Germinal center (tissue), 1 donor: Measurements from ENCODE around the gene DUS2.
"Not testable (repeated sequence)": the region's sequence is repeated elsewhere in the genome, so short reads cannot be mapped to it uniquely, and the experiment has no call there.

ENCODE experiments used
- DNase-seq: peaks from one replicate; pipeline ENCODE4 v3.0.0; 2012; ENCODE audit warnings: mixed read lengths, low spot score

The DUS2 gene

GRCh38 chr16:68022728-68023537 is at the start of gene DUS2, which contains the start of gene DDX28:
TSS of gene DUS2 (plus strand) at chr16:68023284. CDS start at chr16:68038024, 14,740 bp downstream.
TSS of gene DDX28 (minus strand) at chr16:68023232. CDS start at chr16:68023202, 30 bp downstream.
- DNase-seq, result peak; percentile 86

GRCh38 chr16:67975321-67976105 is 47.6 kb upstream of the DUS2 start:
- no peak for DNase-seq

DNA sequence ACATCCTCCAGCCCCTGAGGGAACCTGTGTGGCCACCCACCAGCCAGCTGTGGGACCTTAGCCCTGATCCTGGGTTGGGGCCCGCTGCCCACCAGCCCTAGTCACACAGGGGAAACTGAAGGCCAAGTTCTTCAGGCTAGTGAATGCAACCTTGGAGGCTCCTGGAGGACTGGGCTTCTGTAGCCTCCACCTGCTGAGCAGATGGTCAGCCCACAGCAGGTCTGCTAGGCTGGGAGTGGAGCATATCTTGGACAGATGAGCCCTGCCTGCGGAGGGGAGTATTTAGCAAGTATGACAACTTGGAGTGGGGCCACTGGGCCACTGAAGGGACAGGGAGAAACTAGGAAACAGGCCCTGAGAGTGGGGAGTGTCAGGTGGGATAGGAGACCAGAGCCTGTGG is 46.9 kb upstream of the DUS2 start:
- DNase-seq, result no peak

DNA sequence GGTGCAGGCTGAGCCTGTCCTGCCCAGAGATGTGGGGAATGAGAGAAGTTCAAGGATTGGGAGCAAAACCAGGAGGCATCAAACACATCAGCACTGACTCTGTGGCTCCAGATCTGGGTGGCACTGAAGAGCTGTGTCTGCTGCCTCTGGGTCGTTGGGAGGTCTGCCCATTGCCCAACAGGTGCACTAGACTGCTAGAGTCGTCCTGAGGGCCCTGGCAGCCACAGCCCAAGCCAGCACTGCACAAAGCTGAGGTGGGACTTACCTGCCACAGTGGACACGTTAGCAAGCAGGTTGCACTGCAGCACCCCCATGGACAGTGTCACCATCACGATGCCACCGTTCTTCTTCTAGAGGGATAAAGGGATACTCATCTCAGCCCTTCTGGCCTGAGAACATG is 46.1 kb upstream of the DUS2 start:
- DNase-seq, result no peak

- DNase-seq, result no peak
Measured at GRCh38 chr16:67977469-67978227, 45.4 kb upstream of the DUS2 start.

DNA sequence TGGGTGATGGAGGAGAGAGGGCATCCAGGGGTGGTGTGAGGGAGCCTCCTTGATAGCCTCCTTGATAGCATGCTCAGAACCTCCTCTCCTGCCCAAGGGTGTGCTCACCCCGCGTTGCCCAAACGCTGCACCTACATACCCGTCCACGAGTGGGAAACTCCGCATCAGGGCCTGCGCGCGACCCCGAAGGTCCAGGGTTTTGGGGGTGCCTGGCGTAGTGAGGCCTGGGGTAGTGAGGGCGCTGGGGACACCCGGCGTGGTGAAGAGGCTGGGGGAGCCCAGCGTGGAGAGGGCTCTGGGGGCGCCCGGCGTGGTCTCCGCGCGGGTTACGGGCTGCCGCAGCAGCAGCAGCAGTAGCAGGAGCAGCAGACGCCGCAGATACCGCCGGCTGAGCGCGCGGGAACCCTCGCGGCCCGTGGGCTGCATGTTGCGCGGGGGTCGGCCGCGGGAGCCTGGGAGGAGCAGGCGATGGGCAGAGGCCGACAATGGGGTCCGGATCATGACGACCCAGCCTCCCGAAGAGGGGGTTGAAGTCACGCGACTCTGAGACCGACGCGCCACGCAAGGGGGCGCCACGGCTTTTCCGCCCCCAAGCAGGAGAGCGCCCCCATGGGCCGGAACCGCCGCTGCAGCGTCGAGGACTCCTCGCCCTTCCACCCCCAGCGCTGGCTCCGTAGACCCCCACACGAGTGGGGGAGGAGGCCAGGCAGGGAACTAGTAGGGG is 43.0 kb upstream of the DUS2 start, which contains the start of gene DPEP3:
DPEP3 (minus strand) TSS at position 545 of the 724 bp plus-strand sequence; CDS start at position 426, 119 bp downstream.
- DNase-seq, result no peak

DNA sequence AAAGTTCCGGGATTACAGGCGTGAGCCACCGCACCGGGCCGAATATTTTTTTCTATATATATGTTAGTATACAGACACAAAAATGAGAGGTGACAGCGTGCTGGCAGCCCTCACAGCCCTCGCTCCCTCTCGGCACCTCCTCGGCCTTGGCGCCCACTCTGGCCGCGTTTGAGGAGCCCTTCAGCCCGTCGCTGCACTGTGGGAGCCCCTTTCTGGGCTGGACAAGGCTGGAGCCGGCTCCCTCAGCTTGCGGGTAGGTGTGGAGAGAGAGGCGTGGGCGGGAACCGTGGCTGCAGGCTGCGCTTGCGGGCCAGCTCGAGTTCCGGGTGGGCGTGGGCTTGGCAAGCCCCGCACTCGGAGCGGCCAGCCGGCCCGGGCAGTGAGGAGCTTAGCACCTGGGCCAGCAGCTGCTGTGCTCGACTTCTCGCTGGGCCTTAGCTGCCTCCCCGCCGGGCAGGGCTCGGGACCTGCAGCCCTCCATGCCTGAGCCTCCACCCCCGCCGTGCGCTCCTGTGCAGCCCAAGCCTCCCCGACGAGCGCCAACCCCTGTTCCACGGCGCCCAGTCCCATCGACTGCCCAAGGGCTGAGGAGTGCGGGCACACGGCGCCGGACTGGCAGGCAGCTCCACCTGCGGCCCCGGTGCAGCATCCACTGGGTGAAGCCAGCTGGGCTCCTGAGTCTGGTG is 40.9 kb upstream of the DUS2 start:
- no peak for DNase-seq

- no peak for DNase-seq
Measured at GRCh38 chr16:67986949-67987348, 36.1 kb upstream of the DUS2 start.

- DNase-seq, result no peak
Measured at GRCh38 chr16:67987460-67988160, 35.5 kb upstream of the DUS2 start.

- DNase-seq, result no peak
Measured at GRCh38 chr16:67988675-67989074, 34.4 kb upstream of the DUS2 start.

- DNase-seq, result no peak
Measured at GRCh38 chr16:67989322-67990017, 33.6 kb upstream of the DUS2 start.

- DNase-seq, result no peak
Measured at GRCh38 chr16:67990018-67990386, 33.1 kb upstream of the DUS2 start.

DNA sequence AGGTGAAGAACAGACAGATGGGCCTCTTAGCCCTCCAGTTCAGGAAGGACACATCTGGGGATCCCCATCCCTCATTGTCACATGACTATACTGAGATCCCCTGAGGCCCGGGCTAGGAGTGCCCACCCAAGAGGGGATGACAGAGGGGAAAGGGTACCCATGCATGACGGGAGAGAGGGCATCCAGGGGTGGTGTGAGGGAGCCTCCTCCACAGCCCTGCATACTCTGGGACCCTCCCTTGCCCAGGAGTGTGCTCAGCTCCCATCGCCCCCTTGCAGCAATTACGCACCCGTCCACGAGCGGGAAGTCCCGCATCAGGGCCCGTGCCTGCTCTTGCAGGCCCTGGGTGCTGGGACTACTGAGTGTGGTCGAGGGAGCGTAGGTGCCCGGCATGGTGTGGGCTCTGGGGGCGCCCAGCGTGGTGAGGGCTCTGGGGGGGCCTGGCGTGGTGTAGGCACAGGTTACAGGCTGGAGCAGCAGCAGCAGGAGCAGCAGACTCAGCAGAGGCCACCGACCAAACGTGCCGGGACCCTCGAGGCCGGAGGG is 30.4 kb upstream of the DUS2 start:
- DNase-seq, result no peak

- DNase-seq, result peak; percentile 87
Measured at GRCh38 chr16:67993207-67994039, 29.7 kb upstream of the DUS2 start.

DNA sequence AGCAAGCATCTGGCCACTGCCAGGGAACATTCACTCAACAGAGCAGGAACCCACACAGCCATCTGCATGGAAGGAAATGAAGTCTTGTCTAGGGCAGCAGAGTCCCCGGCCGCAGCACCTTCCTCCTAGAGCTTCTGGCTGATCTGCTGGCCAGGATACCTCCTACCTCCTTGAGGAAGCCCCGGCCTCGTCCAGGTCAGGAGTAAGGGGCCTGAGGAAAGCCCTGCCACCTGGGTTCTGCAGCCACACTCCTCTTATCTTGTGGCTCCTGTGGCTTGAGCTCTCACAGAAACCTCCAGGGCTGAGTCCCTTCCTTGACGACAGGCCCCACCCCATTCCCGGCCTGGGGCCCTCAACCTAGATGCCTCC is 29.1 kb upstream of the DUS2 start:
- not testable (repeated sequence) for DNase-seq

DNA sequence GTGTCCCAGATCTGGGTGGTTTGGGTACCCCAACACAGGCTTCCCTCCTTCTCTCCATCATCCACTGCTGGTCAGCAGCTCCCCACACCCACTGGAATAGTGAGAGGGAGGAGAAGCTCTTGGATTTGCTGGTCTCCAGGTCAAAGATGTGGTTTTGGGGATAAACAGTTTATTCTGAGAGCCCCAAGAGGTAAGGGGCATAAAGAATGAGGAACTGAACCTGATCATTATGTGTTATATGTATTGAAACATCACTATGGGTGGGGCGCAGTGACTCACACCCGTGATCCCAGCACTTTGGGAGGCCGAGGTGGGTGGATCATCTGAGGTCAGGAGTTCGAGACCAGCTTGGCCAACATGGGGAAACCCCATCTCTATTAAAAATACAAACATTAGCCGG is 27.7 kb upstream of the DUS2 start:
- no peak for DNase-seq

GRCh38 chr16:67996666-67997065 is 26.4 kb upstream of the DUS2 start:
- DNase-seq, result no peak

DNA sequence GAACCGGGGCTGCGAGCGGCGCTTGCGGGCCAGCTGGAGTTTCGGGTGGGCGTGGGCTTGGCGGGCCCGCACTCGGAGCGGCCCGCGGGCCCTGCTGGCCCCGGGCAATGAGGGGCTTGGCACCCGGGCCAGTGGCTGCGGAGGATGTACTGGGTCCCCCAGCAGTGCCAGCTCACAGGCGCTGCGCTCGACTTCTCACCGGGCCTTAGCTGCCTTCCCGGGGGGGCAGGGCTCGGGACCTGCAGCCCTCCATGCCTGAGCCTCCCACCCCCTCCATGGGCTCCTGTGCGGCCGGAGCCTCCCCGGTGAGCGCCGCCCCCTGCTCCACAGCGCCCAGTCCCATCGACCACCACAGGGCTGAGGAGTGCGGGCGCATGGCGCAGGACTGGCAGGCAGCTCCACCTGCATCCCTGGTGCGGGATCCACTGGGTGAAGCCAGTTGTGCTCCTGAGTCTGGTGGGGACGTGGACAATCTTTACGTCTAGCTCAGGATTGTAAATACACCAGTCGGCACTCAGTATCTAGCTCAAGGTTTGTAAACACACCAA is 24.8 kb upstream of the DUS2 start:
- DNase-seq, result not testable (repeated sequence)
